Lower lobe of right lung (tissue), 2 donors: ENCODE data around the gene ACTR1B. TPM values are rescaled to one million over a fixed set of nuclear protein-coding genes. Genes with fewer than 3 reads are reported as not detected.

Source experiments
- ATAC-seq, 2 donors: fragments of 200-7000 bp; cut with Tn5 transposase; one replicate each; pipeline ENCODE4 v1.9.1; 2020 to 2022; ENCODE audit warnings: mild to moderate bottlenecking in 2 of 2, moderate library complexity in 2 of 2
- DNase-seq: peaks from one replicate; pipeline ENCODE4 v3.0.0-alpha.2; 2020
- H3K27ac ChIP-seq: fragments of 200-600 bp; one replicate; pipeline ENCODE4 v1.8.0; 2022
- H3K27me3 ChIP-seq: fragments of 200-600 bp; one replicate; pipeline ENCODE4 v1.8.0; 2022; ENCODE audit warnings: low read depth
- H3K36me3 ChIP-seq: fragments of 200-600 bp; one replicate; pipeline ENCODE4 v1.8.0; 2022; ENCODE audit warnings: mild to moderate bottlenecking
- H3K4me1 ChIP-seq: fragments of 200-600 bp; one replicate; pipeline ENCODE4 v1.8.0; 2022
- H3K4me3 ChIP-seq: fragments of 200-600 bp; one replicate; pipeline ENCODE4 v1.8.0; 2022; ENCODE audit warnings: mild to moderate bottlenecking
- H3K9me3 ChIP-seq: fragments of 200-600 bp; one replicate; pipeline ENCODE4 v1.8.0; 2022
- CTCF ChIP-seq: fragments of 200-600 bp; IDR thresholded peaks from one replicate; pipeline ENCODE4 v1.8.0; 2022; ENCODE audit warnings: antibody characterized with exemption, mild to moderate bottlenecking
- intact Hi-C: fragments of 100-400 bp; cut with DNase I; formaldehyde crosslinking; loops from one replicate; pipeline ENCODE4 v1.11.0; 2022
- total RNA-seq: library from RNA; stranded (reverse); fragmentation: NEBNext Ultra II Directional; extraction: Animal tissue kit (Norgen Biotek cat#: 25700); gene quantifications from one replicate; pipeline ENCODE4 v1.2.1, GENCODE V29; 2021
- donor health status: DM: no; HTN: yes; CAD: no; lungs with severe emphysema.

ACTR1B gene
- total RNA-seq, 1 donor from 2014 or later = 56.0 TPM

GRCh38 chr2:97707362-97708047 is 43.7 kb upstream of the ACTR1B start:
- Histone ChIP-seq H3K4me1 (no peaks in the 10 kb centered on the region), H3K27me3 (peaks cover 7% of the 10 kb centered on the region), H3K36me3 (no peaks in the 10 kb centered on the region), H3K9me3 (no peaks in the 10 kb centered on the region), H3K4me3 (no peak overlapping the region), H3K27ac (no peak overlapping the region)
- ATAC-seq (peak; percentile 28 to 53), DNase-seq (no peak)
- TF ChIP-seq CTCF = no peak
- intact Hi-C loops = no loop called here

- Histone ChIP-seq H3K4me1 (no peaks in the 10 kb centered on the region), H3K4me3 (no peak overlapping the region), H3K27ac (no peak overlapping the region), H3K36me3 (no peaks in the 10 kb centered on the region), H3K27me3 (peaks cover 7% of the 10 kb centered on the region), H3K9me3 (no peaks in the 10 kb centered on the region)
- no peak for TF ChIP-seq CTCF
- ATAC-seq (no peak), DNase-seq (no peak)
- intact Hi-C loops = no loop called here
Measured at GRCh38 chr2:97706708-97707345, 43.0 kb upstream of the ACTR1B start.

GRCh38 chr2:97706112-97706511 is 42.3 kb upstream of the ACTR1B start:
- H3K4me1 ChIP-seq = no peaks in the 10 kb centered on the region
- peak in 1 of 2 donors; percentile 25 for ATAC-seq
- no peak for TF ChIP-seq CTCF
- no peak overlapping the region for H3K27ac ChIP-seq
- DNase-seq = no peak
- H3K9me3 ChIP-seq = no peaks in the 10 kb centered on the region
- H3K4me3 ChIP-seq = no peak overlapping the region
- H3K36me3 ChIP-seq = no peaks in the 10 kb centered on the region
- intact Hi-C loops = no loop called here
- H3K27me3 ChIP-seq = peaks cover 7% of the 10 kb centered on the region

- DNase-seq (no peak), ATAC-seq (no peak)
- no peak overlapping the region for H3K4me3 ChIP-seq
- H3K27ac ChIP-seq = no peak overlapping the region
- no peak for TF ChIP-seq CTCF
- H3K4me1 ChIP-seq = no peaks in the 10 kb centered on the region
- H3K36me3 ChIP-seq = no peaks in the 10 kb centered on the region
- peaks cover 7% of the 10 kb centered on the region for H3K27me3 ChIP-seq
- H3K9me3 ChIP-seq = no peaks in the 10 kb centered on the region
- intact Hi-C loops = no loop called here
Measured at GRCh38 chr2:97704989-97705388, 41.1 kb upstream of the ACTR1B start.

GRCh38 chr2:97703741-97704140 is 39.9 kb upstream of the ACTR1B start:
- no peaks in the 10 kb centered on the region for H3K36me3 ChIP-seq
- H3K9me3 ChIP-seq = no peaks in the 10 kb centered on the region
- peaks cover 7% of the 10 kb centered on the region for H3K27me3 ChIP-seq
- intact Hi-C loops = no loop called here
- H3K4me1 ChIP-seq = no peaks in the 10 kb centered on the region
- DNase-seq (no peak), ATAC-seq (no peak)
- no peak for TF ChIP-seq CTCF
- H3K4me3 ChIP-seq = no peak overlapping the region
- no peak overlapping the region for H3K27ac ChIP-seq
